Activated CD8-positive, alpha-beta memory T cell treated with anti-CD3 and anti-CD28 coated beads for 24 hours (primary cell): ENCODE data around the gene PEAK1.

Experiments
- DNase-seq: peaks from one replicate; pipeline ENCODE4 v3.0.0-alpha.2; 2020

The PEAK1 gene

DNA sequence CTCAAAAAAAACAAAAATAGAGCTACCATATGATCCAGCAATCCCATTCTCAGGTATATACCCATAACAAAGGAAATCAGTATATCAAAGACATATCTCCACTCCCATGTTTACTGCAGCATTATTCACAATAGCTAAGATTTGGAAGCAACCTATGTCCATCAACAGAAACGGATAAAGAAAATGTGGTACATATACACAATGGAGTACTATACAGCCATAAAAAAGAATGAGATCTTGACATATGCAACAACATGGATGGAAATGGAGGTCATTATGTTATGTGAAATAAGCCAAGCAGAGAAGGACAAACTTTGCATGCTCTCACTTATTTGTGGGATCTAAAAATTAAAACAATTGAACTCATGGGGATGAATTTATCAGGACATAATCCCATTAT is 19.6 kb downstream of the PEAK1 start:
- no peak for DNase-seq

DNA sequence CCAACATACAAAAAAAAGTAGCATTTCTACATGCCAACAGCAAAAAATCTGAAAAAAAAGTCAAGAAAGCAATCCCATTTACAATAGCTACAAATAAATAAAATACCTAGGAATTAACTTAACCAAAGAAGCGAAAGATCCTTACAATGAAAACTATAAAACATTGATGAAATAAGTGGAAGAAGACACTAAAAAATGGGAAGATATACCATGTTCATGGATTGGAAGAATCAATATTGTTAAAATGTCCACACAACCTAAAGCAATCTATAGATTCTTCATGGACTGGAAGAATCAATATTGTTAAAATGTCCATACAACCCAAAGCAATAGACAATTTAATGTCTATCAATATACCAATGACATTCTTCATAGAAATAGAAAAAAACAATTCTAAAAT is 21.0 kb downstream of the PEAK1 start:
- no peak for DNase-seq

DNA sequence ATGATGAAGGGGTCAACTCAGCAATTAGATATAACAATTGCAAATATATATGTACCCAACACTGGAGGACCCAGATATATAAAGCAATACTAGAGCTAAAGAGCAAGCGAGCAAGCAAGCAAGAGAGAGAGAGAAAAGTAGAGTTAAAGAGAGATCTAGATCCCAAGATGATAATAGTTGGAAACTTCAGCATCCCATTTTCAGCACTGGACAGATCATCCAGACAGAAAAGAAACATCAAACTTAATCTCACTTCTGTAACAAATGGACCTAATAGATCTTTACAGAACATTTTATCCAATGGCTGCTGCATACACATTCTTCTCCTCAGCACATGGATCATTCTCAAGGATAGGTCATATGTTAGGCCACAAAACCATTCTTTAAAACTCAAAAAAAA is 23.2 kb downstream of the PEAK1 start:
- no peak for DNase-seq

DNA sequence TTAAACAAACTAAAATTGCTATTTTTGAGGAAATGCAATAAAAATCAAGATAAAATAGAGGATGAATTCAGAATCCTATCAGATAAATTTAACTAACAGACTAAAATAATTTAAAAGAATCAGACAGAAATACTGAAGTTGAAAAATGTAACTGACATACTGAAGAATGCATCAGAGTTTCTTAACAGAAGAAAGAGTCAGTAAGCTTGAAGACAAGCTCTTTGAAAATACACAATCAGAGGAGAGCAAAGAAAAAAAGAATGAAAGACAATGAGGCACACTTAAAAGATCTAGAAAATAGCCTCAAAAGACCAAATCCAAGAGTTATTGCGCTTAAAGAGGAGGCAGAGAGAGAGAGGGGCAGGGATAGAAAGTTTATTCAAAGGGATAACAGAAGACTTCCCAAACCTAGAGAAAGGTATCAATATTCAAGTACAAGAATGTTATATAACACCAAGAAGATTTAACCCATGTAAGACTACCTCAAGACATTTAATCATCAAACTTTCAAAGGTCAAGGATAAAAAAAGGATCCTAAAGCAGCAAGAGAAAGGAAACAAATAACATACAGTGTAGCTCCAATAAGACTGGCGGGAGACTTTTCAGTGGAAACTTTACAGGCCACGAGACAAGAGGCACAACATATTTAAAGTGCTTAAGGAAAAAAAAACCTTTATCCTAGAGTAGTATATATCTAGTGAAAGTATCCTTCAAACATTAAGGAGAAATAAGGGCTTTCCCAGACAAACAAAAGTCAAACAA is 24.7 kb downstream of the PEAK1 start:
- DNase-seq = no peak

DNA sequence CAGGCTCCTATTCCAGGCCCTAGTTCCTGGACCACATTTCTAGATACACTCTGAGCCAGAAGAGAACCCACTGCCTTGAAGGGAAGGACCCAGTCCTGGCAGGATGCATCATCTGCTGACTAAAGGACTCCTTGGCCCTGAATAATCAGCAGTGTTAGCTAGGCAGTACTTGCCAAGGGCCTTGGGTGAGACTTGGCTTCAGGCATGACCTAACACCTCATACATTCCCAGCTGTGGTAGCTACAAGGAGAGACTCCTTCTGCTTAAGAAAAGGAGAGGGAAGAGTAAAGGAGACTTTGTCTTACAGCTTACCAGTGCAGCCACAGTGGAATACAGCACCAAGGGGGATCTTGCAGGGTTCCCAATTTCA is 26.4 kb downstream of the PEAK1 start:
- no peak for DNase-seq

DNA sequence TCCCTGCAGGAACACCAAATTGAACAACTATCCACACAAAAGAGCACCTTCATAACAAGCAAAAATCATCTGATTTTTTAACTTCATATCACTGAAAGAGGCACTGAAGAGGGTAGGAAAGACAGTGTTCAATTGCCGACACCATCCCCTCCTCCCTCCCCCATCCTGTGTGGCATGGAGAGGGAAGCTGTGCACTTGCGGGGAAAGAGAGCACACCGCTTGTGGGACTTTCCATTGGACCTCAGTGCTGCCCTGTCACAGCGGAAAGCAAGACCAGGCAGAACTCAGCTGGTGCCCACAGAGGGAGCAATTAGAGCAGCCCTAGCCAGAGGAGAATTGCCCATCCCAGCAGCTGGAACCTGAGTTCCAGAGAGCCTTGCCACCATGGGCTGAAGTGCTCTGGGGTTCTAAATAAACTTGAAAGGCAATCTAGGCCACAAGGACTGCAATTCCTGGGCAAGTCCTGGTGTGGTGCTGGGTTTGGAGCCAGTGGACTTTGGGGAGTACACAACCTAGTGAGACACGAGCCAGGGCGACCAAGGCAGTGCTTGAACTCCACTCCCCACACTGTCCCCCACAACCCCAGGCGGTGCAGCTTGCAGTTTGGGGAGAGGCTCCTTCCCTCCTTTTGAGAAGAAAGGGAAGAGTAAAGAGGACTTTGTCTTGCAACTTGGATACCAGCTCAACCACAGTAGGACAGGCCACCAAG is 27.0 kb downstream of the PEAK1 start:
- no peak for DNase-seq

DNA sequence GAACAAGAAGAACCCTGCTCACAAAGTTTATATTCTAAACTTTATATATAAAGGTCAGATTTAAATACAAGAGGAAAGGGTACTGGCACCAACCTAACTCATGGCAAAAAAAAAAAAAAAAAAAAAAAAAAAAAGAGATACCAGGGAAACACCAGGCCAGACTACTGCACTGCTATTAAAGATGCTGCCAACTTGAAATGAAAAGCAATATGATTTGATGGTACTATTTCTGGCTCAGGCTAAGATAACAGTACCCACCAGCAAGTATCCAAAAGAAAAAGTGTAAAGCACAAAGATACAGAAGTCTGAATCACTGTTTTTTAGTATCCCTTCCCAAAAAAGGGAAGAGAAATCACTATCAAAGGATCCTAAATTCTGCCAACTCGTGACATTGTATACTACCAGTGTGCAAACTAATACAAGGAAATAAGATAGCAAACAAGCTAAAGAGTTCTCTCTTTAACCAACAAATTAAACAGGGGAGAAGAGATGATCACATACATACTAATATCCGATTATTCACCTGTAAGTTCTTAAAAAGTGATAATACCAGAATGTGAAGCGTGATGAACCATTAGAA is 28.4 kb downstream of the PEAK1 start:
- no peak for DNase-seq

DNA sequence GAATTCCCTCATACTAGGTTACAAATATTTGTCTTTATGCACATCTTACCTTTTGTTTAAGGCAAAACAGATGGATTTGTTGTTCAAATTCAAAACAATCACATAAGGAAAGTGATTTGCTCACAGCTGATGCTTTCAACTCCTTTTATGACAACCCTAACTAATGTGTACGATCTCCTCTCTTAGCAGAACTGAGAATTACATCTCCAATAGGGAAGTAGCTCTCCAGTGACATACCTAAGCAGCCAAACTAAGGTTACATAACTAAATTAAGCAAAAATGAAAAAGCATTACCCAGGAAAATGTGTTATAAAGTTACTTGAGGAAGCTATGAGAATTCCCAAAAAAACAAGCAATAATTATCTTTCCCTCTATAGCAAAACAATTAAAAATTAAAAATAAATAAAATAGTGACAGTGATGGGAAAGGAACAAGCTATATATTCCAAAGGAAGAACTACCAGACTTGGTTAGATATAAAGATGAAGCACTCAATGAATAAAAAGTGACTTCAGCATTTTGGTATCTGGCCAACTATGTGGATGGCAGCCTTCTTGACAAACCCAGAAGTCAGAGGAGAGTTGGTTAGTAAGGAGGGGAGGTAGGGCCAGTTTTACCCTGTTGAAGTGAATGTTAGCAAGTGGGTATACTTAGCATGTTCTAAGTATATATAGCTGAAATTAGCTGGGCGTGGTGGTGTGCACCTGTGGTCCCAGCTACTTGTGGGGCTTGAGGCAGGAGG is 32.4 kb downstream of the PEAK1 start:
- DNase-seq = no peak

DNA sequence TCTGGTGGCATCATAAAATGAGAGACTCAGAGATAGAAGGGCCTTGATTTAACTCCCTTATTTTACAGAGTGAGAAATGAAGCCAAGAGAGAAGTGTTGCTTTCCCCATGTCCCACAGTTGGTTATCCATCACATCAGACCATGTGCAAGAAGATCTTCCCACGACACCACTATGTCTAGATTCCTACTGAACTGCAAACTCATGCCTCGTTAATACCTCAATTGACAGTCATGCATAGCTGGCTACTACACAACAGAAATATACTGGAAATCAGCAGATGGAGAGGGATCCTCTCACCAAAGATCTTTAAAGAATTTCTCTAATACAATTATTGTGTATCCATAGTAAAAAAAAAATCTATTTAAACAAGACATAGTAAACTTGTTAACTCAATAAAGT is 33.3 kb downstream of the PEAK1 start:
- no peak for DNase-seq

DNA sequence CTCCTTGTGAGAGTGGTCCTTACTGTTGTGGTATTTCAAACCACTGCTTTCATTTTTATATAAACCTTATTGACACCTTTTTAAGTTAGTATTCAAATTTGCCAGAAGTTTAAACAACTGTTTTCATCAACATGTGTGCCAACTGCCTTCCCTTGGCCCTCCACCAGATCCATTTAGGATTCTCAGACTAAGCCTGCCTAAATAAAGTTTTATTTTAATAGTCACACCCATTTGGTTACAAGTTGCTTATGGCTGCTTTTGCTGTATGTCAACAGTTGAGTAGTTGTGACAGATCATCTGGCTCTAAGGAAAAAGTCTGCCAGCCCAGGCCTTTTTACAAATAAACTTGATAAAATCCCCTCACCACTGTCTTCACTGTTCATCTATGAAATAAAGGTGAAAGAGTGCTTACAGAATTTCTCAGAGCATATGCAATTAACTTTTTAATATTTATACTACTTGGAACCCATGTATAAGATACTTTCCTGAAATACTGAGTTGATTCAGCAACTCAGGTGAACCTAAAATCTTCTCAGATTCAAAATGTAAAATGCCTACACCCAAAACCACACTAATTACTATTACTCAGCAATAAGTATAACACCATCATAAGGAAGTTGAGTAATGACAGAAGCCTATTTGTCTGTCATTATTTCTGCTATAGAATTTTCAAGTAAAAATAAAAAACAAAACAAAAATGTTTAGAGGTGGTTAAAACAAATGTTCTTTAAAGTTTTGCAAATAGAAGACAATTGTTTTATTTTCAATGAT is 35.1 kb downstream of the PEAK1 start:
- DNase-seq = no peak

DNA sequence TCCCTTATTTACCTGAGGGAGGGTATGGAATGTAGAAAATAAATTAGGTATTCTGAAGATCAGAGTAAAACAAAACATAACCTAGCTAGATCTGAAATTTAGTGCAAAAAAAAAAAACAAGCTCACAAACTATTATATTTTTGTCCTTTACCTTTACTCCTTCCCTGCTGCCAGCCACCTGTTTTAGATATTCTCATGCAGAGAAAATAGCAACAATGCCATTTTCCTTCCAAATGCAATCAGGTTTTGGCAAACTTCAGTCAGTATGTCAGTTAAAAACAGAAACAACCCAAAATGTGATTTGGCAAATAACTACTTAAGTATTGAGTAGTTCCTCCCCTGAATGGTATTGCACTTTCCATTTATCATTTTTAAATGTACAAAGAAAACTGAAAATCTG is 35.8 kb downstream of the PEAK1 start:
- no peak for DNase-seq

DNA sequence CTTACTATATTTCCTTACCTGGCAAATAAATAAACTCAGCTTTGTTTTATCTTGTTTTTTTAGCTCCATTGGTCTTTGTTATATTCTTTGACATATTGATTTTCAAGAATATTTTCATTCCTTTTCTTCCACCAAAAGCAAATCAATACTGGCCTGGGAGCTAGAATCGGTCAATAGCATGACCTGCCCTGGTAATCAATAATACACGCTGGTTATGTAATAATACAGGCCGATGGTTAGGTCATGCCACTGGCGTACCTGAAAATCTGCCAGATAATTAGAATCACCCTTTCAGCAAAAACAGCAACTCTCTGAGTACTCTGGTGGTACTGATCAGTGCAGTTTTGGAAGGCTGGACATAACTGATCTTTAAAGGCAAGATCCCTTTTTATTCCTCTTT is 39.9 kb downstream of the PEAK1 start:
- no peak for DNase-seq

DNA sequence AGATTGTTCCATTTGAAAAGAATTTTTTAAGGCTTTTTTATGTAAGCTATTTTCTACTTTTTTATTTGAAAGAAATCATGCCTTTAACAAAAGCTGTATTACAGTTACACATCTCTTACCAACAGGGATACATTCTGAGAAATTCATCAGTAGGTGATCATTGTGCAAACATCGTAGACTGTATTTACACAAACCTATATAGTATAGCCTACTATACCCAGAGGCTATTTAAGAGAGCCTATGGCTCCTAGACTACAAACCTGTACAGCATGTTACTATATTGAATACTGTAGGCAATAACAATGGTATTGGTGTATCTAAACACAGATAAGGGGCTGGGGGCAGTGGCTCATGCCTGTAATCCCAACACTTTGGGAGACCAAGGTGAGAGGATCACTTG is 43.1 kb downstream of the PEAK1 start:
- no peak for DNase-seq

DNA sequence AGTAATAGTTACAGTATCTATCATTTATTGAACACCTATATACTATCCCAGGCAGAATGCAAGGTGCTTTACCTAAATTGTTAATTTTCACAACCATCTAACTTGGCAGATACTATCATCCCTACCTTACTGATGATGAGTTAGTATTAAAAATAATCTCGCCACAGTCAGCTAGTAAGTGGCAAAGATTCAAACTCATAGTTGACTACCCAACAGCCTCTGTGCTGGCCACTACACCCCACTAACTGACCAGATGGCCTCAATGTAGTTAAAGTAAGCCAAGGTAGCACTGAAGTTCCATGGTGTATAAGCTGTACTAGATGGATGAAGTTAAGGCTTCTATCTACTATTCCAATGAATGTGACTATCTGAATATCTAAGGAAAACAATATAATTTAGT is 44.8 kb downstream of the PEAK1 start:
- DNase-seq = no peak

DNA sequence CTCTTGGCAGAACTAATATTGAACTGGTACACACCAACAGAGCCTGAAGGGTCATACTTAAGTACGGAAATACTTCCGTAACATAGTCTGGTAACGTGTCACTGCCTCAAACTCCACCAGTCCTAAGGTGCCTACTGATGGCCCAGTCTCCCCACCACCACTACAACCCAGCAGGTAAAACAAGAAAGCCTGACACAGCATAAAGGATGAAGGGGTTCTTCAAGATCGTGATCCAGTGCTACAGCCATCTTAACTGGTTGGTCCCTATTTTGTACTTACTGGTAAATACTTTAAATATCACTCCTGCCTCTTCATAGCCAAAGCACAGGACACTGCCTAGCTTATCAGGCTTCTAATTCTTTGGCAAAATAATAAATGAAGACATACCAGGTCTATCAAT is 46.5 kb downstream of the PEAK1 start:
- DNase-seq = no peak

DNA sequence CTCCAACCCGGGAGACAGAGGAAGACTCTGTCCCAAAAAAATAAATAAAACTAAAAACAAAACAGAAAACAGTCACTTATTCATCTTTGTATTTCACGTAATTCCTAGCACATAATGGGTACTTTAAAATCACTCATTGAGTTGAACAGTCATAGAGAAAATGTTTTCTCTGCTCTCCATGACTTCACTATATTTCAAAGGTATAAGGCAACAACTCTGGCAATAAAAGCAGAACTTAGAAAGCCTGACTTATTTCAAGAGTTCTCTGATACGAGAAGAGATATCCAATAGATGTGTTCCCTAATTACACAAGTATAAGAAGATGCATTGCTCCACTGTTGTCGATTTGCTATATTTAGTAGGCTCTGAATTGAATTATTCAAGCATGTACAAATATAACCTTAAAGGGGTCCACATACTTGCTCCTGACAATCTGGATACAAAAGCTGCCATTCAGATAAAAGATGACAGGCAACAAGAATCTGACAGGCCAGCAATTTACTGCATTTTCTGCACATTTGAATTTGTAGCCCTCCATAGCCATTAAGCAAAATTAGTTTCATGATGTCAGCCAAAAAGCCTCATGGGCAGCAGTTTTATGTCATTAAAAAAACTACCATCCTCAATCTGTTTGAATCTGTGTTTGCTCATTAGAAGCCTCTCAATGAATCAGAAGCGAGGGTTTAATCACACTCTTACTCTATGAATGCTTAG is 47.9 kb downstream of the PEAK1 start:
- no peak for DNase-seq

DNA sequence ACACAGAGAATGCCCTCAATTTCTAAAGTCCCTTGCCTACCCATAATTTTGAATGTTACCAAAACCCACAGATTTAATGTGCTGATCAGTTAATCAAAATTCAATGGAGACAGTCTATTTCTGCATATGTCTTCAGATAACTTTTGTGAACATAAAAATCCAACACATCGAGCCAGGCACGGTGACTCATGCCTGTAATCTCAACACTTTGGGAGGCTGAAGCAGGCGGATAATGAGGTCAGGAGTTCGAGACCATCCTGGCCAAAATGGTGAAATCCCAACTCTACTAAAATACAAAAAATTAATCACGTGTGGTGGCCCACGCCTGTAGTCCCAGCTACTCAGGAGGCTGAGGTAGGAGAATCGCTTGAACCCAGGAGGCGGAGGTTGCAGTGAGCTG is 49.3 kb downstream of the PEAK1 start:
- DNase-seq = no peak

DNA sequence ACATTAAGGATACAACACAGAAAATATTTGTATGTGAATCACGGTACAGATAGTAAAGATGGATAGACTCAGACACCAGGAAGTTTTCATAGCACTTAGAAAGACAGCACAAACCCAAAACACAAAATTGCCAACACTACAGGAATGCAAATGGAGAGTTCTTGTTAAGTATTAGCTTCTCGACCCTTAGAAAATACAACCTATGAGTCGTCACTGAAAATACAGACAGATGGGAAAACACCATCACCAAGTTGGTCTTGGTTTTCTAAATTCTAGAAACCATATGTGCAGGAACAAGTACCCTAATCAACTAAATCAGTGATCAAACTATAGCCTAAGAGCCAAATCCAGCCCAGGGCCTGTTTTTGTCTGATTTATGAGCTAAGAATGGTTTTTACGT is 50.7 kb downstream of the PEAK1 start:
- no peak for DNase-seq

DNA sequence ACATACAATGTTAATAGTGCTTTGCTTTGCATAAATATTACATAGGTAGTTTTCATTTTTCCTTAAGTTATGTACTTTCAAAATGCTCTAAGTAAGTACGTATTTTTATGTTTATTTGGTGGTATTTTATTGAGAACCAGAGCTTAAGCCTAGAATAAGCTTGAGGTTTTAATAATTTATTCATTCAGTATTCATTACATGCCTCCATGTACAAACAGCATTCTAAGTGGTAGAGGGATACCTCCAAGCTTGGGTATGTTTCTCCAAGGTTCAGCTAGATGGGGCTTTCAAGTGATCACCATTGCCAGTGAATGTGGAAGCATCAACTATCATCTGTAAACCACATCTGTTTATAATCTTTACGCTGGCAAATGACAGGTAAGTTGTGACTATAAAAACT is 52.3 kb downstream of the PEAK1 start:
- DNase-seq = no peak

DNA sequence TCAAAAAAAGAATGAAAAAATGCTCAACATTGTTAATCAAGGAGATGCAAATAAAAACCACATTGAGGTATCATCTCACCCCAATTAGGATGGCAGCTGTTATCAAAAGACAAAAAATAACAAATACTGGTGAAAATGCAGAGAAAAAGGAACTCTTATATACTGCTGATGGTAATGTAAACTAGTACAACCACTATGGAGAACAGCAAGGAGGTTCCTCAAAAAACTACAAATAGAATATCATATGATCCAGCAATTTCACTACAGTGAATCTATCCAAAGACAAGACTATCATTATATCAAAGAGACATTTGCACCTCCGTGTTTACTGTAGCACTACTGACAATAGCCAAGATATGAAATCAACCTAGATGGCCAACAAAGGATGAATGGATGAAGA is 58.4 kb downstream of the PEAK1 start:
- no peak for DNase-seq

DNA sequence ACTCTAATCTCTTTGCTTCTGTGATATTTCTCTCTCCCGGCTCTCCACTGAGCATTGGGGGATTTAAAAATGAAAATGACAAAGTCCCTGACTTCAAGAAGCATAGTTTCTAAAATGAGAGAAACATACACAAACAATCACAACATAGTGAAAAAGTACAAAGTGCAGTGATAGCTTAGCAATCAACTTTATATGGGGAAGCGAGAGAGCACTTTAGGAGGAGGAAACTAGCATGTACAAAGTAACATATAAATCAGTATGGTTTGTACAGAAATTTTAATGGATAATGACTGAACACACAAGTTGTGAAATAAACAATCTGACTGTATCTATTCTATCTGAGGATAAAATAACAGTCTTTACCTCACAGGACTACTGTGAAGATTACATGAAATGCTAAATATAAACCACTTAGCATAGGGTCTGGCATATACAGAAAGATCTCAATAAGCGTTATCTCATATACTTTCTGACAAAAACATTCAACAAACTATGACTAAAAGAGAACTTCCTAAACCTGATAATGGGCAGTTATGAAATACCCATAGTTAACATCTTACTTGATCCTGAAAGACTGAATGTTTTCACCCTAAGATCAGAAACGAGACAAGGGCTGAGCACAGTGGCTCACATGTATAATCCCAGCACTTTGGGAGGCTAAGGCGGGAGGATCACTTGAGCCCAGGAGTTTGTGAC is 61.2 kb downstream of the PEAK1 start:
- DNase-seq = no peak

DNA sequence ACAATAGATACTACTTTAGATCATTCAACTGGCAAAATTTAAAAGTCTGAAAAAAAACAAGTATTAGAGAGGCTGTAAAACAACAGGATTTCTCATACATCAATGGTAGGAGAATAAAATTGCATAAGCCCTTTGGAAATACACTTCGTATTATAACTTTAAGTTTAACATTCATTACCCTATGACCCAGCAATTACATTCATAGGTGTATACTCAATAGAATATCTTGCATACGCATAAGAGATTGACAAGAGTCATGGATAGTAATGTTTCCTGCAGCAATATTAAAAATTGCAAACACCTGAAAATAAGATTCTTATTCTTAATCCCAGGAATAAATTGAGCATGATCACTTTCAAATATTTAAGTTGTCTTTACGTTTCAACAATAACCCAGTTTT is 63.6 kb downstream of the PEAK1 start:
- no peak for DNase-seq
